ENCODE results near the gene GAS2L1.
A peak's percentile ranks its signal among the peaks of the same experiment; 100 is the strongest.

GAS2L1 gene

GRCh38 chr22:29328566-29329500 is 22.4 kb downstream of the GAS2L1 start:
- no peak for DNase-seq

- DNase-seq, result no peak
These were observed 23.1 kb downstream of the GAS2L1 start for GRCh38 chr22:29329581-29329980.

DNA sequence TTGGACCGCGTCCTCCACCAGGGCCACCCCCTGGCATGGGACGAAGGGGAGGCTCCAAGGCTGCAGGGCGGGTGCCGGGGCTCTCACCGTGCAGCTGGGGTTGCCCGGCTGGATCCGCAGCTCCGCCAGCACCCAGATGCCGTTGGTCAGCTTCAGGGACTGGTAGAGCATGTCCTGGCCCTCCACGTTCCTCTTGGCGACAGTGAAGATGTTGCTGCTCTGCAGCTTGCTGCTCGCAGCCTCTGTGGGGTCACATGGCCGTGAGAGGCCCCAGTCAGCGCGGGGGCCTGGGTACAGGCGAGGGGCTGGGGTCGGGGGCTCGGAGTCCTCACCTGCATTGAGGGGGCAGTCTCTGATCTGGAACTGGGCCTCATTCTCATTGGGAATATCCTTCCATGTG is 23.8 kb downstream of the GAS2L1 start:
- DNase-seq, result no peak

DNA sequence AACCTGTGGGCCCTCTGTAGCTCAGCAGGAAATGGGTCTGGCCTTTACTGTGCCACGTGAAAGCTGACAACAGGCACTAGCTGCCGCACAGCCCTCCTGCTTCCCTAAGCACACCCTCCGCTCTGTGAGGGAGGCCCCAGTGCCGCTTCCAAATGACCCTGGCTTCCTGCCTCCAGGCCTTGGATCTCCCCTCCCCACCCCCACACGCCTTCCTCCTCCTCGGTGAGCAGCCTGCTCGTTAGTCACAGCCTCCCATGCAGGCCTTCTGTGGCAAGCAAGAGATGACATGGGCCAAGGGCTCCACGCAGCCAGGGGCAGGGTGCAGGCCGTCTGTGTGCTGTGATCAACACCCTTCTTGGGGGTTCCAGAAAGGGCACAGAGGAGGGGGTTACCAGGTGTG is 24.3 kb downstream of the GAS2L1 start:
- DNase-seq, result no peak

- no peak for DNase-seq
These were observed 24.8 kb downstream of the GAS2L1 start for GRCh38 chr22:29331213-29331612.

- no peak for DNase-seq
These were observed 25.3 kb downstream of the GAS2L1 start for GRCh38 chr22:29331658-29332300.

DNA sequence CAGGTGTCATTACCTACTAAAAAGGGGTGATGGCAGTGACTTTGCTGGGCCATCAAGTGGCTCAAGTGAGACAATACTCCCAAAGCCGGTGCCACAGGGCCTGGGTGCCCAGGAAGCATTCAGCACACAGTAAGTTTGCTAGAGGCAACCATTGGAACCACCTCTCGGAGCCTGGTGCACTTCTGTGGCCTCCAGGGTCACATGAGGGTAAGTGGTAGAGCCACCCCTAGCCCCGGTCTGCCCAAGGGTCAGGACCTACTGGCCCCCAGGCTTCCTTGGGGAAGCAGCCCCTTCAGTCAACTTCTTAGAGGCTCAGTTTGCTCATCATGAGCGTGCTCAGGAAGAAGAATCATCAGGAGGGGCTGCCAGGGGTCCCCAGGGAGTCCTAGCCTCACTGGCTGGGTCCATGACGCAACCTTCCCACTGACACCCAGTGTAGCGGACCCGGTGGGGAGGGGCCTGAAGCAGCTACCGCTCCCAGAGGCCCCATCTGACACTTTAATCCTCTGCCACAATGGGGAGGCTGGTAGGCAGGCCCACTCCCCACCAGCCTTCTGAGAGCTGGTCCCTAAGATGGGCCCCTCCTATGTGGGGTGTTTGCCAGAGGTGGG is 26.5 kb downstream of the GAS2L1 start:
- no peak for DNase-seq

GRCh38 chr22:29334148-29334547 is 27.7 kb downstream of the GAS2L1 start:
- DNase-seq, result no peak

- DNase-seq, result no peak
These were observed 28.4 kb downstream of the GAS2L1 start for GRCh38 chr22:29334696-29335344.

DNA sequence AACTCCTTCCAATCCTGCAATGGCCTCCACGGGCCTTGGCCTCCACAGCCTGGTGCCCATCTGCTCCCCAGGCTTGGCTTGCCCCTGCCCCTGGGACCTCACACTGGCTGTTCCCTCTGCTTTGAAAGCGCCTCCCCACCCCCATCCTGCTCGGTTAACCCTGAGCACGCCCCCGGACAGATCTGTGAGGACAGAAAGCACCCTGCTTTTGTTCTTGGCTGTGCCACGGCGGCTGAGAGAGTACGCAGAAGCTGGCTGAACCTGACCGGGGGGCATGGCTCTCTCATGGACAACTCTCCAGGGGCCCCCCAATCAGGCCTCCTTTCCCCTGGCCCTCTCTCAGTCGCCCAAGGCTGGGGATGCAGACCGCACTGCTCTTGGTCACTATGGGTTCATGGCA is 29.2 kb downstream of the GAS2L1 start:
- no peak for DNase-seq

- no peak for DNase-seq
These were observed 30.5 kb downstream of the GAS2L1 start for GRCh38 chr22:29336751-29337490.

DNA sequence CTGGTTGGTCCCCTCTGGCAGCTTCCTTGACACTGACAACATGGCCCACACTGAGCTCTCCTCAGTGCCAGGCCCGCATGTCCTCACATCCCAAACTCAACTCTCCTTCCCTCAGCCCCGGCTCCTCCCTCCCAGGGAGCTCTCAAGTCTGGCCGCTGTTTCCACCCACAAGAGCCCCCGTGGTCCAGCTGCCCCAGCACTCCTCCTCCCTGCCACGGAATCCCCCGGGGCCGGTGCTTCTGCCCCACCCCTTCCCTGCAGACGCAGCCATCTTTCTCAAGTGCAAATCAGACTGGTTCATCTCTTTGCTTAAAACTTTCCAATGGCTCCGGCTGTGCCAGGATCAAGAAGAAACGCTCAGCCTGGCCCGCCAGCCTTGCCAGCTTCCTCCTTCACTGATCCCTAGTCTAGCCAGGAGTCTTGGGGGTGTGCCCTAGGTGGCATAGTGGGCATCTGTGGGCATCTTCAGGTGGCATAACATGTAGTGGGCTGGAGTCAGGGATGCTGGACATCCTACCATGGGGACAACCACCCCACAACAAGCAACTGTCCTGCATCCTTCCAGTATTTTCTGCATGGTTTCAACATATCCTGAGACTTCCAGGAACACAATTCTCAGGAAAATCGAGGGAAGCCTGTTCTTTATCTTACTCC is 31.3 kb downstream of the GAS2L1 start:
- DNase-seq, result no peak

GRCh38 chr22:29338398-29338797 is 31.9 kb downstream of the GAS2L1 start:
- no peak for DNase-seq

- no peak for DNase-seq
These were observed 33.2 kb downstream of the GAS2L1 start for GRCh38 chr22:29339381-29340235.

DNA sequence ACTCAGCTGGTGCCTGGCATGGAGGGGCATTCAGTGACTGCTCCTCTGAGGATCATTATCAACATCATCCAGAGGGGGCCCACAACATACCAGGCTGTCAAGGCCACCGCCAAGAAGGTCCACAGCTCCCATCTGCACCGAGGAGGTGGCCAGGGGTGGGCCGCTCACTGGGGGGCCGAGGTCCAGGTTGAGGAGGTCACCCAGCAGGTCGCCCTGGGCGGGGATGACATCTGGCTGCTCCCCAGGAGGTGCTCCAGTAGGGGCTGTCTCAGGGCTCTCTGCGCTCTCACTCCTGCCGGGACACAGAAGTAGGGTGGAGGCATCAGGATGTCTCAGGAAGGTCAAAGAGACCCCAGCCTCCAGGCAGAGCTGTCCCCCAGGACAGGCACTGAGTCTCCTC is 34.1 kb downstream of the GAS2L1 start:
- DNase-seq, result no peak

GRCh38 chr22:29341056-29341848 is 34.8 kb downstream of the GAS2L1 start:
- no peak for DNase-seq

GRCh38 chr22:29341849-29342127 is 35.3 kb downstream of the GAS2L1 start:
- no peak for DNase-seq

GRCh38 chr22:29342177-29342576 is 35.7 kb downstream of the GAS2L1 start:
- no peak for DNase-seq

DNA sequence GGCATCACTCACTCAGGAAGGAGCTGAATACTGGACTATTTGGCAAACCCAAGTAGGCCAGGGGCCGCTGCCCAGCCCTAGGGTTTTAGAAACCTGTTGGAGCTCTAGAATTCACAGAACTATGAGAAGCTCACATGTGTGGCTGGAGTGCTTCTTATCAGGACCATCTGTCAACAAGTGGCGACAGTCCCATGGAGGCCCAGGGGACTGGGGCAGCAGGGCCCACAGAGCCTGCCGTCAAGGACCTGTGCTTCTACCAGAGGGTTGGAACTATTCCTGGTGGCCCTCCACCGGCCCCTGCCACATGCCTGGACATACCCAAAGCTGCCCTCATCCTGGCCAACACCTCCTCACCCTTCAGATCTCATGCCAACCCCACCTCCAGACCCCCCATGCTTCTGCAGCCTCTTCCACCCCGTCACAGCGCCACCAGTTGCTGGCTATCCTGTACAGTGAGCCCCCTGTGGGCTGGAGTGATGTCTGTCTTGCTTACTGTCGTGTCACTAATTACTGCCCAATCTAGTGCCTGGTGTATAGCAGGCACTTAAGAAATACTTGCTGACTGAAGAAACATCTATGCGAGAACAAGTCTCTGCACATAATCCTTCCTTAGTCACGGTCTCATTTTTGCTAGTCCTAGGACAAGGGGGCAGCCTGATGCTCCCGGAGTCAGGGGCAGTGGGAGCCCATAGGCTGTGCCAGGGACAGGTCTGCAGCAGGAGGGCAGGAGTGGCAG is 36.3 kb downstream of the GAS2L1 start:
- DNase-seq, result no peak

- peak; percentile 62 for DNase-seq
These were observed 36.9 kb downstream of the GAS2L1 start for GRCh38 chr22:29343313-29343805.
